Mucosa of descending colon (tissue), 3 donors: ENCODE measurements around the gene NECTIN2. TPM values are rescaled to one million over a fixed set of nuclear protein-coding genes. Genes with fewer than 3 reads are reported as not detected.
A peak's percentile ranks its signal among the peaks of the same experiment; 100 is the strongest.

Experiments used
- ATAC-seq: fragments of 200-7000 bp; cut with Tn5 transposase; one replicate; pipeline ENCODE4 v1.9.1; 2020; ENCODE audit warnings: mild to moderate bottlenecking, moderate library complexity
- DNase-seq, 3 donors: peaks; one replicate each; pipeline ENCODE4 v3.0.0-alpha.2; 2020
- H3K36me3 ChIP-seq: fragments of 200-600 bp; one replicate; pipeline ENCODE4 v1.8.0; 2021; ENCODE audit warnings: low read depth, mild to moderate bottlenecking
- H3K4me1 ChIP-seq: fragments of 200-600 bp; one replicate; pipeline ENCODE4 v1.8.0; 2021; ENCODE audit warnings: low read depth, mild to moderate bottlenecking
- H3K4me3 ChIP-seq: fragments of 200-600 bp; one replicate; pipeline ENCODE4 v1.8.0; 2021; ENCODE audit warnings: mild to moderate bottlenecking
- H3K9me3 ChIP-seq: fragments of 200-600 bp; one replicate; pipeline ENCODE4 v1.8.0; 2021; ENCODE audit warnings: mild to moderate bottlenecking
- intact Hi-C, 2 donors: fragments of 100-400 bp; cut with DNase I in 1 of 2; cut with micrococcal nuclease in 1 of 2; formaldehyde crosslinking; loops; one replicate each; pipeline versions ENCODE4 v1.11.0 to v1.11.1; 2022; cut with DNase I, micrococcal nuclease
- total RNA-seq, 3 donors: library from RNA; stranded (reverse); fragmentation: NEBNext Ultra II Directional in 2 of 3; extraction: Animal tissue kit (Norgen Biotek cat#: 25700) in 2 of 3; gene quantifications; one replicate each; pipeline versions ENCODE4 v1.2.1 to v1.2.4, GENCODE V29; 2021 to 2023
- TF ChIP-seq, protein P1 (sequence below): fragments of 200-600 bp; IDR thresholded peaks from one replicate; pipeline ENCODE4 v1.8.0; 2022; ENCODE audit warnings: antibody characterized with exemption, mild to moderate bottlenecking
- donor health status: DM: no; HTN: no; CAD: no; lungs with moderate emphysema.
- donor health status: DM: no; HTN: no; CAD: no.
- donor health status: DM: no; HTN: yes; CAD: no.

Gene NECTIN2
- total RNA-seq, 3 donors from 2014 or later: 65.3 to 109 (median 98.8) TPM

DNA sequence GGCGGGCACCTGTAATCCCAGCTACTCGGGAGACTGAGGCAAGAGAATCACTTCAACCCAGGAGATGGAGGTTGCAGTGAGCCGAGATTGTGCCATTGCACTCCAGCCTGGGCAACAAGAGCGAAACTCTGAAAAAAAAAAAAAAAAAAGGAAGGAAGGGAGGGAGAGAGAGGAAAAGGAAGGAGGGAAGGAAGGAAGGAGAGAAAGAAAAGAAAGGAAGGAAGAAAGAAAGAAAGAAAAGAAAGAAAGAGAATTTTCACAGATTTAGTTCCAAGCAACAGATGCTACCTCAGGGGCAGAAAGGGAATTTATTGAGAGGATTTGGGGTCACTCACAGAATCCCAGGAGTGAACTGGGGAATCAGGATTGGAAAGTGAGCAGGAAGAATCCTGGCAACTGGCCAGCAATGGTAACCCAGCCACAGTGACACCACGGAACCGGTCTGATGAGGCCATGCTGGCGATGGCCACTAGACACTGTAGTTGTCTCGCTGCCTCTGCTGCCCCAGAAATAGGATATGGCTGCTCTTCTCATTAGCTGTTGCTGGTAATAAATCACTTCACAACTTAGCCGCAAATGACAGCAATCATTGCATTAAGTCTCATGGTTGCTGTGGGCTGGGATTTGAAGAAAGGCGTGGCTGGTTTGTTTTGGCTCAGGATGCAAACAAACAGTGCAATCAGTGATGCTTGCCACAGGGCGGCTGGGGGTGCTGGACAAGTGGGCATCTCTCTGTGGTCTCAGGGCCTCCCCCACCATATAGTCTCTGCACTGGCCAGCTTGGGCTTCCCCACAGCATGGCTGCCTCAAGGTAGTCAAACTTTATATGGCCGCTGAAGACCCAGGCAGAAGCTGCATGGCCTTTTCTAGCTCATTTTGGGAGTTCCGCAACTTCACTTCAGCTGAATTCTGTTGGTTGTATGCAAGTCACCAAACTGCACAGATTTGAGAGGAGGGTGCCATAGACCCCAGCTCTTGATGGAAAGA lies 42.4 kb upstream of the NECTIN2 start:
- H3K36me3 ChIP-seq: no peaks in the 10 kb centered on the region
- H3K4me3 ChIP-seq: no peak overlapping the region
- no peak for DNase-seq
- H3K4me1 ChIP-seq: peaks cover 14% of the 10 kb centered on the region
- no peak for ATAC-seq
- TF ChIP-seq, protein P1, sequence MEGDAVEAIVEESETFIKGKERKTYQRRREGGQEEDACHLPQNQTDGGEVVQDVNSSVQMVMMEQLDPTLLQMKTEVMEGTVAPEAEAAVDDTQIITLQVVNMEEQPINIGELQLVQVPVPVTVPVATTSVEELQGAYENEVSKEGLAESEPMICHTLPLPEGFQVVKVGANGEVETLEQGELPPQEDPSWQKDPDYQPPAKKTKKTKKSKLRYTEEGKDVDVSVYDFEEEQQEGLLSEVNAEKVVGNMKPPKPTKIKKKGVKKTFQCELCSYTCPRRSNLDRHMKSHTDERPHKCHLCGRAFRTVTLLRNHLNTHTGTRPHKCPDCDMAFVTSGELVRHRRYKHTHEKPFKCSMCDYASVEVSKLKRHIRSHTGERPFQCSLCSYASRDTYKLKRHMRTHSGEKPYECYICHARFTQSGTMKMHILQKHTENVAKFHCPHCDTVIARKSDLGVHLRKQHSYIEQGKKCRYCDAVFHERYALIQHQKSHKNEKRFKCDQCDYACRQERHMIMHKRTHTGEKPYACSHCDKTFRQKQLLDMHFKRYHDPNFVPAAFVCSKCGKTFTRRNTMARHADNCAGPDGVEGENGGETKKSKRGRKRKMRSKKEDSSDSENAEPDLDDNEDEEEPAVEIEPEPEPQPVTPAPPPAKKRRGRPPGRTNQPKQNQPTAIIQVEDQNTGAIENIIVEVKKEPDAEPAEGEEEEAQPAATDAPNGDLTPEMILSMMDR: no peak
- intact Hi-C loops: no loop called here
- H3K9me3 ChIP-seq: no peaks in the 10 kb centered on the region

DNA sequence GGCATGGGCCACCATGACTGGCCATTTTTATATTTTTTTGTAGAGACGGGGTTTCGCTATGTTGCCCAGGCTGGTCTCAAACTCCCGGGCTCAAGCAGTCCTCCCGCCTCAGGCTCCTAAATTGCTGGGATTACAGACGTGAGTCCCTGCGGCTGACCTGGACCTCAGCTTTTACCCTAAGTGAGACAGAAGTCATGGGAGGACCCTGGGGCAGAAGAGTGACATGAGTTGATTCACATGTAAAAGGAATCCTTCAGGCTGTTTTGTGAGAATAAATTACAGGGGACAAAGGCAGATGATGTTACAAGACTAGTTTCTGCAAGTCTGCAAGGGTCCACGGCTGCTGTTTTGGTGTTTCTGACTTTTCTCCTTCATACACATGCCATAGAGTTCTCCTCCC lies 39.8 kb upstream of the NECTIN2 start:
- ATAC-seq: no peak

DNA sequence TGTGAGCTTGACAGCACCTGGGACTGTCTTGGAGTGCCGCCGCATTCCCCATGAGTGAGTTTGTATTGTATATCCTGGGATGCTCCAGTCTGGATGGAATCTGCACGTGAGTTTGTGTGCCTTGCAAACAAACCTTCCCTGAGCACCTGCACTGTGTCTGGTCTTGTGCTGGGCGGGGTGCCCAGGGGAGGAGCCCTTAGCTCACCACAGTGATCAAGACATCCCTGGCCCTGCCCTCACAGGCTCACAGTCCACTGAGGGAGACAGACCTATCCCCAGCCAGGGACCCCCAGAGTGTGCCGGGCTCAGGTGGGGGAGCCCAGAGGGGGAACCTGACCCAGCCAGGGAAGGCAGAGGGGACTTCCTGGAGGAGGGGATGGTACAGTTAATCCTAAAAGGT lies 38.9 kb upstream of the NECTIN2 start:
- DNase-seq (peak; percentile 75 to 81 (median 77)), ATAC-seq (peak; percentile 87)
- intact Hi-C loops: no loop called here
- H3K36me3 ChIP-seq: no peaks in the 10 kb centered on the region
- no peak overlapping the region for H3K4me3 ChIP-seq
- H3K4me1 ChIP-seq: peaks cover 25% of the 10 kb centered on the region
- no peaks in the 10 kb centered on the region for H3K9me3 ChIP-seq
- TF ChIP-seq, protein P1: no peak

More for the DNA sequence above, 39.8 kb upstream of the NECTIN2 start:
- Histone ChIP-seq H3K36me3 (no peaks in the 10 kb centered on the region), H3K4me1 (peaks cover 25% of the 10 kb centered on the region), H3K4me3 (no peak overlapping the region), H3K9me3 (no peaks in the 10 kb centered on the region)
- TF ChIP-seq, protein P1: no peak
- intact Hi-C loops: no loop called here
- DNase-seq: no peak

DNA sequence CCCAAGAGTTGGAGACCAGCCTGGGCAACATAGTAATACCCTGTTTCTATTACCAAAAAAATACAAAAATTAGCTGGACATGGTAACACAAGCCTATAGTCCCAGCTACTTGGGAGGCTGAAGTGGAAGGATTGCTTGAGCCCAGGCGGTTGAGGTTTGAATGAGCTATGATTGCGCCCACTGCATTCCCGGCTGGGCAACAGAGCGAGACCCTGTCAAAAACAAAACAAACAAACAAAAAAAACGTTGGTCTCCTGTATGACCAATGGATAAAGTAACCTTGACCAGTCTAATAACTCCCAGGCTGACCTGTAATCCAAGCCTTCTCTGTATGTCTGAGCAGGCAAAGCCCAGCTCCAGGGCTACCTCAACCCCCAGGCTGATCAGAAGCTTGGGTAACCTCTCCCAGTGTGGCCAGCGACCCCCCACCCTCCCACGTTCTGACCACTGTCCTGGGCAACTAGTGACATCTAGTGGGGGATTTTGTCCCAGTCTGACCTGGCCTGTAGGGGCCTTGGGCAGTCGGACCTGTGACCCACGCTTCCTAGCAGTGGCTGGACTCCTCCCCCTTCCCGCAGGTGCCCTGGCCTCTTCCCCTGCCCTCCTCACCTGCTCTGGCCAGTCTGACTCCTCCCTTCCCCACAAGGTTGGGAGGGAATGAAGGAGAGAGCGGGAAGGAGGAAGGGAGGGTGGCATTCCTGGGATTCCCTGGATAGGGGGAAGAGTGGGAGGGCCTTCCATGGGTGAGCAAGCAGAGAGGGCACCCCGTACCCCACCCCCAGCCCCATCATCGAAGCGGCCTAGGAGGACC lies 38.2 kb upstream of the NECTIN2 start:
- TF ChIP-seq, protein P1: no peak
- H3K4me3 ChIP-seq: no peak overlapping the region

DNA sequence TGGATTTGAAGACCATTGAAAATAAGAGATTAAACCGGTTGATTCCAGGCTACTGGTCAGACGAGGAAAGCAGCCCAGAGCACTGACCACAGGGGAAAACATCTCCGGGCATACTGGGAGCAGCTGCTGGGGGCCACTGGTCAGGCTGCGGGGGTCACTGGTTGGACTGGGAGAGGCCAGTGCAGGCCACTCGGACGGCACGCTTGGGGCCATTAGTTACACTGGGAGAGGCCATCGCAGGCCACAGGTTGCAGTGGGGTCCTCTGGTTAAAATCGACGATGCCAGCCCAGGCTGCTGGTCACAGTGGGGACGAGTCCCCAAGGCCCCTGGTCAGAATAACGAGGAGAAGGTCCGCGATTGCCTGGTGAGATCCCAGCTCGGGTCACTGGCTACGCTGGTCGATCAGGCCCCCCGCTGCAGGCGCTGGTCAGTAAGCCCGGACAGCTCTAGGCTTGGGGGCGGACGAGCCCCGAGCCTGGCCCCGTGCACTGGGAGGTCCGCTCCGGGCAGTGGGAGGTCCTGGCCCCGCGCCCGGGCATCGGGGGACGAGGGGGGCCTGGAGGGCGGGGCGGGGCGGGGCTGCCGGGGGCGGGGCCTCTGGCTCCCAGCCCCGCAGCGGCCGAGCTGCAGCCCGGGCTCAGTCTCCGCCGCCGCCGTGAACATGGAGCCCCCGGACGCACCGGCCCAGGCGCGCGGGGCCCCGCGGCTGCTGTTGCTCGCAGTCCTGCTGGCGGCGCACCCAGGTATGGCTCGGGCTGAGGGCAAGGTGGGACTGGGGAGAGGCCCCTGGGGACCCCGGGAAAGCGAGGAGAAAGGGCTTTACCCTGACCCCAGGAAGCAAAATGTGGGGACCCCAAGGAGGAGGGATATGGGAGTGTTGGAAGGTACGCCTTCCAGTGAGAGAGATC lies 37.4 kb upstream of the NECTIN2 start, which contains the start of gene BCAM:
BCAM (plus strand) TSS at position 641 of the 909 bp plus-strand sequence; CDS start at position 663, 22 bp downstream.
- intact Hi-C loops: no loop called here

More for the DNA sequence above, 38.2 kb upstream of the NECTIN2 start:
- intact Hi-C loops: no loop called here
- DNase-seq: peak in 1 of 3 donors; percentile 48
- H3K4me1 ChIP-seq: peaks cover 25% of the 10 kb centered on the region
- no peaks in the 10 kb centered on the region for H3K9me3 ChIP-seq
- peak; percentile 49 for ATAC-seq
- H3K36me3 ChIP-seq: no peaks in the 10 kb centered on the region

More for the DNA sequence above, 37.4 kb upstream of the NECTIN2 start, which contains the start of gene BCAM:
- Histone ChIP-seq H3K4me3 (no peak within 1 kb of the TSS), H3K9me3 (no peaks in the 10 kb centered on the region), H3K36me3 (no peaks in the 10 kb centered on the region), H3K4me1 (peaks cover 25% of the 10 kb centered on the region)
- DNase-seq: peak; percentile 54 to 75 (median 69)
- peak; percentile 62 for ATAC-seq
- TF ChIP-seq, protein P1: no peak
